Endodermal cell (in vitro differentiated cells): ENCODE data around the gene TMEM134. TPM values are rescaled to one million over a fixed set of nuclear protein-coding genes. Genes with fewer than 3 reads are reported as not detected.

Source experiments
- DNase-seq: peaks from one replicate; pipeline ENCODE4 v3.0.0-alpha.2; 2017
- H3K27ac ChIP-seq: 2 replicates; pipeline ENCODE4 v1.5.1; 2013; ENCODE audit warnings: mild to moderate bottlenecking, low read depth, low read length, moderate library complexity
- H3K27me3 ChIP-seq: 2 replicates; pipeline ENCODE4 v1.6.1; 2013; ENCODE audit warnings: mild to moderate bottlenecking, low read length, moderate library complexity; ENCODE audit not compliant: insufficient read depth, control insufficient read depth, poor library complexity, severe bottlenecking
- H3K36me3 ChIP-seq: 2 replicates; pipeline ENCODE4 v1.7.0; 2013; ENCODE audit warnings: mild to moderate bottlenecking, low read length, moderate library complexity; ENCODE audit not compliant: control insufficient read depth, insufficient read depth
- H3K4me1 ChIP-seq: one replicate; pipeline ENCODE4 v1.7.0; 2013; ENCODE audit warnings: low read length; ENCODE audit not compliant: control insufficient read depth, insufficient read depth
- H3K4me3 ChIP-seq: 2 replicates; pipeline ENCODE4 v1.5.1; 2013; ENCODE audit warnings: mild to moderate bottlenecking, low read length, moderate library complexity
- H3K9ac ChIP-seq: 2 replicates; pipeline ENCODE4 v1.6.1; 2013; ENCODE audit warnings: mild to moderate bottlenecking, low read length, moderate library complexity; ENCODE audit not compliant: poor library complexity, severe bottlenecking; ENCODE audit errors: extremely low read depth
- H3K9me3 ChIP-seq: 2 replicates; pipeline ENCODE4 v1.6.1; 2013; ENCODE audit warnings: mild to moderate bottlenecking, low read length, moderate library complexity; ENCODE audit not compliant: control insufficient read depth
- H3K27ac Mint-ChIP-seq: 2 replicates; pipeline ENCODE4 v1.8.0; 2020; ENCODE audit warnings: mixed read lengths
- H3K27me3 Mint-ChIP-seq: 2 replicates; pipeline ENCODE4 v1.8.0; 2021; ENCODE audit warnings: mild to moderate bottlenecking, mixed read lengths; ENCODE audit not compliant: insufficient read depth
- H3K36me3 Mint-ChIP-seq: 2 replicates; pipeline ENCODE4 v1.8.0; 2020; ENCODE audit warnings: low read depth, mixed read lengths
- H3K4me1 Mint-ChIP-seq: 2 replicates; pipeline ENCODE4 v1.8.0; 2020; ENCODE audit warnings: mixed read lengths
- H3K4me3 Mint-ChIP-seq: 2 replicates; pipeline ENCODE4 v1.8.0; 2020; ENCODE audit warnings: mild to moderate bottlenecking, moderate library complexity, mixed read lengths
- H3K9me3 Mint-ChIP-seq: 2 replicates; pipeline ENCODE4 v1.8.0; 2020; ENCODE audit warnings: mild to moderate bottlenecking, mixed read lengths
- CTCF ChIP-seq: fragments of 200-600 bp; sonication (generic); conservative IDR thresholded peaks from 2 replicates; pipeline ENCODE4 v1.5.0; 2021; ENCODE audit warnings: antibody characterized with exemption, mild to moderate bottlenecking
- WGBS, 2 experiments: methylation state at CpG; one replicate each; pipeline versions ENCODE4 v1.1.5 to v1.1.7; 2013; ENCODE audit warnings: missing lambda C conversion rate in 2 of 2, mixed read lengths in 1 of 2; ENCODE audit not compliant: insufficient coverage in 1 of 2, insufficient read length in 1 of 2; 5-methylcytosine and 5-hydroxymethylcytosine counted together
- total RNA-seq, 2 donors: library from RNA; stranded (reverse); fragmentation: NEBNext Ultra II Directional in 1 of 2; extraction: Animal tissue kit (Norgen Biotek cat#: 25700) in 1 of 2; gene quantifications; 2 replicates in 1 of 2; 3 replicates in 1 of 2; pipeline ENCODE4 v1.2.1, GENCODE V29; 2021

The TMEM134 gene
- total RNA-seq, 2 donors from 2014 or later = 67.4 to 87.8 TPM

GRCh38 chr11:67502328-67502979 is 33.4 kb upstream of the TMEM134 start:
- peaks cover 35% of the 10 kb centered on the region for H3K36me3 ChIP-seq
- no peak for DNase-seq
- peaks cover 31% of the 10 kb centered on the region for H3K36me3 Mint-ChIP-seq
- H3K4me1 ChIP-seq = peaks cover 12% of the 10 kb centered on the region
- H3K4me3 ChIP-seq = no peak overlapping the region
- H3K9me3 ChIP-seq = no peaks in the 10 kb centered on the region
- no peak overlapping the region for H3K9ac ChIP-seq
- no peak for TF ChIP-seq CTCF
- no peak overlapping the region for H3K27ac Mint-ChIP-seq
- H3K27ac ChIP-seq = no peak overlapping the region
- no peaks in the 10 kb centered on the region for H3K27me3 ChIP-seq
- peaks cover 18% of the 10 kb centered on the region for H3K4me1 Mint-ChIP-seq
- H3K9me3 Mint-ChIP-seq = no peaks in the 10 kb centered on the region
- WGBS, 2 experiments = 94 to 100% methylated on average over 13 to 18 of the region's 18 CpGs
- H3K27me3 Mint-ChIP-seq = peaks cover 4% of the 10 kb centered on the region
- peak overlapping the region; percentile 85 for H3K4me3 Mint-ChIP-seq

GRCh38 chr11:67501854-67502253 is 32.8 kb upstream of the TMEM134 start:
- TF ChIP-seq CTCF = no peak
- 97 to 99% methylated on average over 12 to 18 of the region's 18 CpGs for WGBS, 2 experiments

GRCh38 chr11:67500831-67501715 is 32.0 kb upstream of the TMEM134 start:
- H3K27ac Mint-ChIP-seq = no peak overlapping the region

More at GRCh38 chr11:67501854-67502253, 32.8 kb upstream of the TMEM134 start:
- H3K36me3 Mint-ChIP-seq = peaks cover 27% of the 10 kb centered on the region
- peaks cover 13% of the 10 kb centered on the region for H3K4me1 Mint-ChIP-seq
- H3K27ac Mint-ChIP-seq = no peak overlapping the region
- H3K4me3 Mint-ChIP-seq = no peak overlapping the region
- Histone ChIP-seq H3K27ac (no peak overlapping the region), H3K9me3 (no peaks in the 10 kb centered on the region), H3K9ac (no peak overlapping the region), H3K36me3 (peaks cover 33% of the 10 kb centered on the region), H3K27me3 (no peaks in the 10 kb centered on the region), H3K4me3 (no peak overlapping the region), H3K4me1 (peaks cover 11% of the 10 kb centered on the region)
- peaks cover 4% of the 10 kb centered on the region for H3K27me3 Mint-ChIP-seq
- no peaks in the 10 kb centered on the region for H3K9me3 Mint-ChIP-seq
- no peak for DNase-seq

More at GRCh38 chr11:67500831-67501715, 32.0 kb upstream of the TMEM134 start:
- Mint-ChIP-seq H3K4me1 (peaks cover 5% of the 10 kb centered on the region), H3K9me3 (no peaks in the 10 kb centered on the region), H3K27me3 (peaks cover 4% of the 10 kb centered on the region), H3K4me3 (no peak overlapping the region), H3K36me3 (peaks cover 23% of the 10 kb centered on the region)
- Histone ChIP-seq H3K36me3 (peaks cover 27% of the 10 kb centered on the region), H3K9me3 (no peaks in the 10 kb centered on the region), H3K27ac (no peak overlapping the region), H3K27me3 (no peaks in the 10 kb centered on the region), H3K9ac (no peak overlapping the region), H3K4me3 (no peak overlapping the region), H3K4me1 (peaks cover 8% of the 10 kb centered on the region)
- TF ChIP-seq CTCF = no peak
- no peak for DNase-seq
- 93 to 98% methylated on average over 6 to 9 of the region's 9 CpGs for WGBS, 2 experiments
